Stimulated activated CD4-positive, alpha-beta T cell treated with anti-CD3 and anti-CD28 coated beads, Interleukin-1b, Interleukin-23, amount 100 ng/mL, for 4 hours (primary cell): ENCODE results near the gene CEP131.
"Not testable (repeated sequence)": the region's sequence is repeated elsewhere in the genome, so short reads cannot be mapped to it uniquely, and the experiment has no call there.

Experiments
- DNase-seq, 2 donors: peaks; one replicate each; pipeline ENCODE4 v3.0.0-alpha.2; 2020; ENCODE audit warnings: low read depth in 2 of 2

Gene CEP131

DNA sequence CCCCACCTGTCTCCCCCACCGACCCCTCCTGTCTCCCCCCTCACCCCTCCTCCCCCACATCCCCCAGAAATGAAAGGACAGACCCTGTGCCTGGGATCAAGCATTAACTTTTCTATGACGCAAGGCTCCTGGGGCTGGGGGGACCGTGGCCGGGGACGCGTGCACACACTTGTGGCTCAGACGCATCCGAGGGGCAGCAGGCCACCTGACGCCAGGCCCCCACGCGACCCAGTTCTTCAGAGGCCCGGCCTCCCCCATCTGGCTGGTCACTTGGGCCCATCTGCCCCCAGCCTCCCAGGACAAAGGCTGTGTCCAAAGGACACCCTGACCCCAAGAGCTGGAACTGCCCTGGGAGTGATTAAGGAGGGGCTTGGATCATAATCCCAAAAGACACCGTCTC, 71.5 kb downstream of the CEP131 start:
- DNase-seq = no peak

DNA sequence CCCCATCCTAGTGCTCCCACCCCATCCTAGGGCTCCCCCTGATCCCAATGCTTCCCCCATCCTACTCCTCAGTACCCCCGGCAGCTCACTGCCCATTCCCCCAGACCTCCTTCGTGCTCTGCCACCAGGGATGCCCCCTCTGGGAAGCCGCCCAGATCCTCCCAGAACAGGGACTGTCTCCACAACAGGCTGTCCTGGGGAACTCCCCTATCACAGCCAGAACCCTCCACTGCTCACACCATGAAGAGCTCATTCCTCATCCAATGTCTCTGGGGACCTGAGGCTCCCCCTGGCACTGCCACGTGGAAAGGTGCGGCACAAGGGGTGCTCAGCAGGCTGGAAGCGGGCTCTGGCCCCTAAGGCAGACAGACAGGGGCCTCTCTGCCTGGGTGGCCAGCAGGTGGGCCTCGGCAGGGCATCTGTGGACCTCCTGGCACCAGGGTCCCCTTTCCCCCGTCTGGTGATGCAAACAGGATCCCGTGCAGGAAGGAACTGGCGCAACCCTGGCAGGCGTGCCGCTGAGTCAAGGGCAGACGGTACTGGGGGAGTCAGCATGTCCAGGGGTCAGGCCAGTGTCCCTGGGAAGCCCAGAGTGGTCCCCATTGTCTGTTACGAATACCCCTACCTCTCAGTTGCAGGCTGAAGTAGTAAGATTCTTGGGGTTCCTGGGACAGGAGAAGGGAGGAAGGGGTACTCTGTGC, 72.2 kb downstream of the CEP131 start:
- no peak for DNase-seq

DNA sequence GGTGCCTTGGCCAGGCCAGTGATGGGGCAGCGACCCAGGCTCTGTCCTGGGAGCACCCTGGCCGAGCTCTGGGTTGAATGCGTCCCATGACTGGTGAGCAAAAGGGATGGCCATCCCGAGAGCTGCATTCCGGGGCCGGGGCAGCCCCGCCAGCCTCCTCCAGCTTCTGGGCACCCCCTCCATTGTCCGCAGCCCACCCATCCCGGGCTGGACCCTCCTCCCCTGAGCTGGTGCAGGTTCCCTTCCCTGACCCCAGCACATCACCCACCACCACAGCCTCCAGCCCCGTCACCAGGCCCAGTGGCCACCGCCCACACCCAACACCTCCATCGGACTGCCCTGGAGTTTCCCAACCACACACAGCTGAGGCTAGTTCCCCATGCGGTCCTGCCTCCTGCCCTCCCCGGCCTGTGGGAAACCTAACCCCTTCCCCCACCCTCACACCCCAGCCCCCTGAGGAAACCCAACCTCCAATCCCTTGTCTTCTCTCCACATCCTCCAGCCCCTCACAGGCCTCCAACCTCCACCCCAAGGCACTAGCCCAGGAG, 73.7 kb downstream of the CEP131 start:
- no peak for DNase-seq

DNA sequence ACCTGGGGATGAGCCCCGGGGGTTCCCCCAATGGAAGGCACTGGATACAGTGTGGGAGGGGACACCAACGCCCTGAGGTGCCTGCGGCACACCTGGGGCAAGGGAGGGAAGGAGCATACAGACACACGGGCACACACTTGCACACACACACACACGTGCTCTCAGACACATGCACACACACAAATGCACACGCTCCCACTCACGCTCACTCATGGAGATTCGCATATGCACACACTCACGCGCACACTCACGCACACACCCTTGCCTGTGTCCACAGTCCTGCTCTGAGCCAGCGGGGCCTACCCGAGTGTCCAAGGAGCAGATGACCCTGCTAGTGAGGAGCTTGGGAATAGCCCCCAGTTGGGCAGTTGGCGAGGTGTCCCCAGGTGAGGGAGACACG, 74.2 kb downstream of the CEP131 start:
- DNase-seq = no peak

DNA sequence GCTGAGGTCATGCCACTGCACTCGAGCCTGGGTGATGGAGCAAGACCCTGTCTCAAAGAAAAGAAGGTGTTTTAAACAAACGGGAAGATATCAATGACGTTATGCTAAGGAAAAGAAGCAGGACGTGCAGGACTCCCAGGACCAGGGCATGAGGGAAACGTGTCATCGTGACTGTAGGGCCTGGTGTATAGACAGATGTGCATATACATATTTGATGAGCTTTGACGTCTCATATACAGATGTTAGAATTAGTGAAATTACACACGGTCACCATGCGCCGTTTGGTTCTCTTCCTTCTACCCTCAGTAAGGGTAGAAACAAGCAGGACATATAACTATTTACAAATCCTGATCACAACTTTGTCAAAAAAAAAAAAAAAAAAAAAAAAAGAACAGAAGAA, 75.1 kb downstream of the CEP131 start:
- DNase-seq = no peak

DNA sequence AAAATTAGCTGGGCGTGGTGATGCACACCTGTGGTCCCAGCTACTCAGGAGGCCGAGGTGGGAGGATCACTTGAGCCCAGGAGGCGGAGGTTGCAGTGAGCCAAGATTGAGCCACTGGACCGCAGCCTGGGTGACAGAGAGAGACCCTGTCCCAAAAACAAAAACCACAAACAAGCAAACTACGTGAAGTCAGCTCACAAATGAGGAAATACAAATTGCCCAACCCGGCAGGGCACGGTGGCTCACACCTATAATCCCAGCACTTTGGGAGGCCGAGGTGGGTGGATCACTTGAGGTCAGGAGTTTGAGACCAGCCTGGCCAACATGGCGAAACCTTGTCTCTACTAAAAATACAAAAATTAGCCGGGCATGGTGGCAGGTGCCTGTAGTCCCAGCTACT, 76.6 kb downstream of the CEP131 start:
- DNase-seq = not testable (repeated sequence)

DNA sequence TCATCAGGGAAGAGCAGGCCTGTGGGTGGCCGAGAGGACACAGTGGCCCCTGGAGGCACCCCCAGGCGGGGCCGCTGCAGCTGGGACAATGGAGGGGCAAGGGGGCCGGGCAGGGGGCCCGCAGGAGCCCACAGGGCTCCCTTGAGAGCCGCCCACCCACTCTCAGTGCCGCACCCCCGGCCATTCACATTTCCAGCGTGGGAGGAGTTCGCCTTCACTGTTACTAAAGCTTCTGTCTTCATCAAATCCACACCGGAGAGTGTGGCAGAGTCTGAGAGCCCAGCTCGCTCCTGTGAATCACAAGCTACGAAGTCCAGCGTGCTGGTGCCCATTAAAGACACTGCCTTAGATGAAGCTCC, 78.4 kb downstream of the CEP131 start:
- no peak for DNase-seq

DNA sequence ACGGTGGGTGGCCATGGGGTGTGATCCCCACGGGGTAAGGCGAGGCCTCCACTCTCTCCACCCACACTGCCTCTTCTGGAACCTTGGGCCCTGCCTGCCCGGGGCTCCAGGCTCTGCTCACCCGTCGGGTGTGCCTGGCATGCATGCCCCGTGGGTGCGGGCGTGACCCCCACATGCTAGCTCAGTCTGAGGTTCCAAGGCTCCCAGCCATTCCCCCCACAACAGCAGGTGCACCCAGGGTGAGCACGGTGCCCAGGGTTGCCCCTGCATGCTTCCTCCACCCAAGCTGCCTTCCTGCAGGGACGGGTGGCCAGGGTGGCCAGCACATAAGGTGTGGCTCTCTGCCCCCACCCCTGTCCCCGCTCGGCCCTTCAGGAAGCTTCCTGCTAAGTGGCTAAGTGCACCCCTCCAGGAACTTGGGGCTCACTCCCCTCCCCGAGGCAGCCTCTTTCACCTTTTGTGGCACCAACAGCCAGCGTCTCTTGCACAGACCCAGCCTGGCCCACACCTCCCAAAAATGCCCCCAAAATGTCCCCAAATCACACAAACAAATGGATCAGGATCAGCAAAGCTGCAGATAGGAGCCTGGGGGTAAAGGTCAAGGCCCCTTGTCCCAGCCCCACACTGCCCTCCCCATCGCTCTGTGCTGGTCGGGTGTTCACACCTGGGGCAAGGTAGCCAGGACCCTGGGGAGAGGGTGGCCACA, 78.9 kb downstream of the CEP131 start:
- DNase-seq = no peak

DNA sequence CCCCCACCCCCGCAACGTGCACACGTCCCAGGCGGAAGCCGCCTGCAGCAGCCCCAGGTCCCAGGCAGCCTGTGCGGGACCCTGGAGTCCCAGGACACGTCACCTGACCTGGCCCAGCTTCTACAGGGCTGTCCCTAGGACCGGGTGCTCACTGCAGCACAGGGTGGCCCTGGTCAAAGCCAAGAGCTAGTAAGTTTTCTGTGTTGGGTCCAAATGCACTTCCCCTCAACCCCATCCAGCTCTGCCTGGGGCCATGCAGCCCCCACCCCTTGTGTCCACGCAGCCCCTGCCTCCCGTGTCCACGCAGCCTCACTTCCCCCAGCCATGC, 79.6 kb downstream of the CEP131 start:
- no peak for DNase-seq

DNA sequence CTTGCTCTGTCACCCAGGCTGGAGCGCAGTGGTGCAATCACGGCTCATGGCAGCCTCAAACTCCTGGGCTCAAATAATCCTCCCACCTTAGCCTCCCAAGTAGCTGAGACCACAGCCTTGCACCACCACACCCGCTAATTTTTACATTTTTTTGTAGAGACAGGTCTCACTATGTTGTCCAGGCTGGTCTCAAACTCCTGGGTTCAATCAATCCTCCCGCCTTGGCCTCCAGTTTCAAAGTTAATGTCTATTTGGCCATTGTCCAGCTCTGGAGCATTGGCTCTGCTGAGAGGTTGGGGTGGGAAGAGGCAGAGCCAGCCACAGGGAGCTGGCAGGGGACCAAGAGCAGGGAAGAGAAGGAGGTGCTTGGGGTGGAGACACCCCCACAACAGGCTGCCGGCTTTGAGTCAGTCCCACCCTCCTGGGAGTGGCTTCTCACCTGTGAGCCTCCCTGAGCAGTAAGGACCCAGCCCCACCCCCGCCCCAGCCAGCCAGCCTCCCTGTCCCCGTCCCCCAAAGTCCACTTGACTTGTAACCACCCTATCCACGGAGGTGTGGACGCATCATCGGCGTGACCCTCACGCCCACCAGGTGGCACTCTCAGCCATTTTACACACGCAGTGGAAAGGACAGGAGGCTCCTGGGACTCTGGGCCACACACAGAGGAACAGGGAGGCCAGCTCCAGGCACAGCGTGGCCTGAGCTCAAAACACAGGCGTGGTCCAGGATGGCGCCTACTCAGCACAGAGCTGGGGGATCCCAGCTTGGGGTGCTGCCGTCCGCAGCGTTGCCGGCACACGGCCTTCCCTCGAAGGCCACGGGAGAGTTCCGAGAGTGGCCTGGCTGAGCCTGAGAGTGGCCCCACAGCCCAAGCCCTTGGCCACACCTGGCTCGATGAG, 80.2 kb downstream of the CEP131 start:
- DNase-seq = peak; percentile 20 to 49

DNA sequence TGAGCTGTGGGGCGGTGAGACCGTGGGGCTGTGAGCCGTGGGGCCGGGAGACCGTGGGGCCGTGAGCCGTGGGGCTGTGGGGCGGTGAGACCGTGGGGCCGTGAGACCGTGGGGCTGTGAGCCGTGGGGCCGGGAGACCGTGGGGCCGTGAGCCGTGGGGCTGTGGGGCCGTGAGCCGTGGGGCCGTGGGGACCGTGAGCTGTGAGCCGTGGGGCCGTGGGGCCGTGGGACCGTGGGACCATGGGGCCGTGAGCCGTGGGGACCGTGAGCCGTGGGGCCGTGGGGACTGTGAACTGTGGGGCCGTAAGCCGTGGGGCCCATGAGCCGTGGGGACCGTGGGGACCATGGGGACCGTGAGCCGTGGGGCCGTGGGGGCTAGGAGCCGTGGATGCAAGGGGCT, 82.1 kb downstream of the CEP131 start:
- no peak for DNase-seq

DNA sequence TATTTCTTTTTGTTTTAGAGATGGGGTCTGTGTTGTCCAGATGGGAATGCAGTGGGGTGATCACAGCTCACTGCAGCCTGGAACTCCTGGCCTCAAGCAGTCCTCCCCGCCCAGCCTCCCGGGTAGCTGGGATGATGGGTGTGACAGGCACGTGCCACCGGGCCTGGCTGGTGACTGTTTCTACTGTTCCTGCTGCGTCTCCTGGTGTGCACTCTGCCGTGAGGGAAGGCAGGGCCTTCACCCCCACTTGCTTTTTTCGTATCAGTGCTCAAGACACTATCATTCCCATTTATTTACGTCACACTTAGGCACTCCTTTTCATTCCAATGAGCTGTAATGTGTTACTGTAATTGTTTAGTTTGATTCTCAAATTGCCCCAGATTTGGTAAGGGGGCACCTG, 82.7 kb downstream of the CEP131 start:
- no peak for DNase-seq
